ENCODE results near the gene RPL28.
"Not testable (repeated sequence)": the region's sequence is repeated elsewhere in the genome, so short reads cannot be mapped to it uniquely, and the experiment has no call there.

RPL28 gene

GRCh38 chr19:55432241-55432959 is 46.7 kb downstream of the RPL28 start:
- DNase-seq, result no peak

DNA sequence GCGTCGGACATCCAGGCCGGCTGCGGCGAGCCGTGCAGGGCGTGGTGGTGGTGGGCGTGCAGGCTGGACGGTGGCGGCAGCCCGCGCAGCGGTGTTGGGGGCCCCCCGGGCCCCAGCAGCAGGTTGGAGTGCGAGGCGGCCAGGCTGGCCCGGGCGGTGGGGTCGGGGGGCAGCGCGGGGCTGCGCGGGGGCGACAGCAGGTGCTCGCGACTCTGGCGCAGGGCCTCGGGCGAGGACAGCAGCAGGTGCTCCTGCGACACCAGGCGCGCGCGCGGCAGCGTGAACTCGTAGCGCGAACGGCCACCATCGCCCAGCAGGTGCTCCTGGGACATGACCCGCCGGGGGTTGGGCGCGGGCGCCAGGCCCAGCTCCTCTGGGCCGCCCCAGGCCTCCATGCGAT is 47.6 kb downstream of the RPL28 start:
- no peak for DNase-seq

GRCh38 chr19:55434356-55434919 is 48.7 kb downstream of the RPL28 start:
- DNase-seq, result no peak

DNA sequence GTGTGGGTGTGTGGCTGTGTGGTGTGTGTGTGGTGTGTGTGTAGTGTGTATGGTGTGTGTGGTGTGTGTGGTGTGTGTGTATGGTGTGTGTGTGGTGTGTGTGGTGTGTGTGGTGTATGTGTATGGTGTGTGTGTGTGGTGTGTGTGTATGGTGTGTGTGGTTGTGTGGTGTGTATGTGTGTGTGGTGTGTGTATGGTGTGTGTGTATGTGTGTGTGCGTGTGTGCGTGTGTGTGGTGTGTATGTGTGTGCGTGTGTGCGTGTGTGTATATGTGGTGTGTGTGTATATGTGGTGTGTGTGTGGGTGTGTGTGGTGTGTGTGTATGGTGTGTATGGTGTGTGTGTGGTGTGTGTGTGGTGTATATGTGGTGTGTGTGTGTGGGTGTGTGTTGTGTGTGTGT is 49.3 kb downstream of the RPL28 start:
- DNase-seq, result no peak

- no peak for DNase-seq
Observed at GRCh38 chr19:55436847-55437246, 51.1 kb downstream of the RPL28 start.

- DNase-seq, result no peak
Observed at GRCh38 chr19:55437410-55437809, 51.7 kb downstream of the RPL28 start.

DNA sequence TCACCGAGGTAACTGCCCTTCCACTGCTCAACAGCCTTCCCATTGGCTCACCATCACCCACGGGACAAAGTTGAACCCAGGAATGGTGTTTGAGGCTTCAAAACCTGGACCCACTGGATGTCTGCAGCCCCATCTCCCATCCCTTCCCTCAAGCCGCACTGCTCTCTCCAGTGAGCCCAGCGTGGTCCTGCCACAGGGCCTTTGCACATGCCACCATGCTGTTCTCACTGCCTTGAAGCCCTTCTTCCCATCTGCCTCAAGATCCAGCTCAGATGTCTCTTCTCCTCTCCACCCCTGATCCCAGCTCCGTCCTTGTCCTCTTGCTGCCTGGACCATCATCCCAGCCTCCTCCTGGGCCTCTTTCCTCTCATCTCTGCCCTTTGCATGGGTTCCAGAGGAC is 53.3 kb downstream of the RPL28 start:
- no peak for DNase-seq

GRCh38 chr19:55440411-55441105 is 54.8 kb downstream of the RPL28 start:
- no peak for DNase-seq

- no peak for DNase-seq
Observed at GRCh38 chr19:55441319-55441691, 55.6 kb downstream of the RPL28 start.

DNA sequence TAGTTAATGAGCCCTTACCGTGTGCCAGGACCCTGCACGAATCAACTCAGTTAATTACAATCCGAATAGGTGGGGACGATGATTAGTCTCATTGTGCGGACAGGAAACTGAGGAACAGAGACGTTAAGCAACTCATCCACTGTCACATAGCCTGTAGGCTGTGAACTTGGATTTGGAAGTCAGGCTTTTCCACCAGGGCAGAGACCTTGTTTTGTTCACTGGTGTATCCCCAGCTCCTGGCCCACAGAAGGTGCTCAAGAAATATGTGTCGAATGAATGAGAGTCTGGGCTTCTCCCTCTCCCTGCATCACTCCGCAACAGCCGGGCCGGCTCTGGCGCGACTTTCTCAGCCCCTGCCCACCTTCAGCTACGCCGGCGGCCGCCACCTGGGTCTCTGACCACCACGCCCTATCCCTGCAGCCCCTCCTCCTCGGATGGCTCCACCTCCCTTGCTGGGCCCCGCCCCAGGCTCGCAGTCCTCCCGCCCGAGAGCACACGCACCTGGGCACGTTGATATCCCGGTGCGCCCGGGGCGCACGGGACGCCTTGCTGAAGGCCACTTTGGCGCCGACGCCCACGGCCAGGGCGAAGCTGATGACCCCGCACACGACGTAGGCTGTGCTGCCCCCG is 56.1 kb downstream of the RPL28 start:
- DNase-seq, result no peak

- no peak for DNase-seq
Observed at GRCh38 chr19:55442372-55442961, 56.7 kb downstream of the RPL28 start.

GRCh38 chr19:55443045-55443823 is 57.5 kb downstream of the RPL28 start, which contains the start of gene SHISA7:
Gene SHISA7 (minus strand): TSS chr19:55443300. CDS start chr19:55442863, 437 bp downstream.
- no peak for DNase-seq

- DNase-seq, result no peak
Observed at GRCh38 chr19:55443824-55444480, 58.2 kb downstream of the RPL28 start.

DNA sequence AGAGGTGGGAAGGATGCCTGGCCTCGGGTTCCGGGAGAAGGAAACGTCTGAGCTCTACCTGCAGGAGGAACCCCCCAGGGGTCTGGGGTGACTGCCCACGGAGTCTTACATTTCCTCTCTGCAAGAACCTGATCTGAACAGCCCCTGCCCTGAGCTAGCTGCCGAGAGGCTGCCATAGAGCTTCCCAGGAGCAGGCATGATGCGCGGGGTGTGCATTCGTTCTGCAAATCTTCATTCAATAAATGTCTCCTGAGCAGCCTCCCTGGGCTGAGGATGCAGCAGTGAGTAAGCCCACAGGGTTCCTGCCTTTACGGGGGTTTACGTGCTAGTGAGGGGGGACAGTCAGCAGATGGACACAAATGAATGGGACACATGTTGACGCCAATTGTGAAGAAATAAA is 58.9 kb downstream of the RPL28 start:
- DNase-seq, result no peak

- no peak for DNase-seq
Observed at GRCh38 chr19:55446060-55446459, 60.3 kb downstream of the RPL28 start.

GRCh38 chr19:55447421-55448174 is 61.9 kb downstream of the RPL28 start:
- no peak for DNase-seq

GRCh38 chr19:55448175-55448490 is 62.4 kb downstream of the RPL28 start:
- not testable (repeated sequence) for DNase-seq

GRCh38 chr19:55449469-55449868 is 63.7 kb downstream of the RPL28 start:
- DNase-seq, result no peak

GRCh38 chr19:55451163-55451964 is 65.6 kb downstream of the RPL28 start:
- DNase-seq, result no peak

GRCh38 chr19:55451965-55452748 is 66.4 kb downstream of the RPL28 start:
- no peak for DNase-seq
